Effector memory CD8-positive, alpha-beta T cell (primary cell): ENCODE data around the gene TYMS.
"Not testable (repeated sequence)": the region's sequence is repeated elsewhere in the genome, so short reads cannot be mapped to it uniquely, and the experiment has no call there.

Source experiments
- ATAC-seq: fragments of 150-1000 bp; cut with Tn5 transposase; replicated peaks from 2 replicates; pipeline ENCODE4 v1.10.0; 2021; ENCODE audit warnings: mild to moderate bottlenecking, moderate library complexity
- DNase-seq, 3 experiments: peaks; one replicate each; pipeline ENCODE4 v3.0.0; 2021
- H3K27ac Mint-ChIP-seq, 2 donors: one replicate each; pipeline ENCODE4 v1.8.0; 2022; ENCODE audit warnings: mild to moderate bottlenecking in 2 of 2, mixed read lengths in 2 of 2, moderate library complexity in 2 of 2
- H3K27me3 Mint-ChIP-seq, 2 donors: one replicate each; pipeline ENCODE4 v1.8.0; 2022; ENCODE audit warnings: mixed read lengths in 2 of 2
- H3K36me3 Mint-ChIP-seq: one replicate; pipeline ENCODE4 v1.8.0; 2022; ENCODE audit warnings: mild to moderate bottlenecking, moderate library complexity, mixed read lengths; ENCODE audit not compliant: insufficient read depth
- H3K4me1 Mint-ChIP-seq, 2 donors: one replicate each; pipeline ENCODE4 v1.8.0; 2022; ENCODE audit warnings: low read depth in 2 of 2, mixed read lengths in 2 of 2
- H3K4me3 Mint-ChIP-seq, 2 donors: one replicate each; pipeline ENCODE4 v1.8.0; 2022; ENCODE audit warnings: mild to moderate bottlenecking in 2 of 2, mixed read lengths in 2 of 2, moderate library complexity in 2 of 2
- H3K9me3 Mint-ChIP-seq, 2 donors: one replicate each; pipeline ENCODE4 v1.8.0; 2022; ENCODE audit warnings: mixed read lengths in 2 of 2

Gene TYMS

GRCh38 chr18:675307-675706 is 17.9 kb downstream of the TYMS start:
- ATAC-seq: no peak
- H3K4me1 Mint-ChIP-seq: no peaks in the 10 kb centered on the region
- H3K4me3 Mint-ChIP-seq: no peak overlapping the region
- no peak for DNase-seq
- H3K27ac Mint-ChIP-seq: no peak overlapping the region
- peaks cover 12% of the 10 kb centered on the region for H3K36me3 Mint-ChIP-seq
- no peaks in the 10 kb centered on the region for H3K27me3 Mint-ChIP-seq
- no peaks in the 10 kb centered on the region for H3K9me3 Mint-ChIP-seq

DNA sequence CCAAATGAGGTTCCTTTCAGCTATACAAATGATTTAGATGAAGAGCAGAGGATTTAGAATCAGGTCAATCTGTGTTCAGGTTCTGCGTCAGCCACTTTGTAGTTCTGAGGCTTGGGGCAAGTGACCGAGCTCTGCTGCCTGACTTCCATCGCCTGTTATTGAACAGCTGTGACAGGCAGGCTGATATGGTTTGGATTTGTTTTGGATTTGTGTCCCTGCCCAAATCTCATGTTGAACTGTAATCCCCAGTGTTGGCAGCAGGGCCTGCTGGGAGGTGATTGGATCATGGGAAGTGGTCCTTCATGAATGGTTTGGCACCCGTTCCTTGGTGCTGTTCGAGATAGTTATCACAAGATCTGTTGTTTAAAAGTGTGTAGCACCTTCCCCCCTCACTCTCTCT is 18.6 kb downstream of the TYMS start:
- DNase-seq (no peak), ATAC-seq (no peak)
- H3K27me3 Mint-ChIP-seq: no peaks in the 10 kb centered on the region
- no peak overlapping the region for H3K27ac Mint-ChIP-seq
- peaks cover 0 to under 1% of the 10 kb centered on the region in 2 donors for H3K4me1 Mint-ChIP-seq
- H3K4me3 Mint-ChIP-seq: no peak overlapping the region
- no peaks in the 10 kb centered on the region for H3K9me3 Mint-ChIP-seq
- peaks cover 18% of the 10 kb centered on the region for H3K36me3 Mint-ChIP-seq

GRCh38 chr18:676736-677135 is 19.3 kb downstream of the TYMS start:
- no peak overlapping the region for H3K4me3 Mint-ChIP-seq
- H3K9me3 Mint-ChIP-seq: no peaks in the 10 kb centered on the region
- H3K4me1 Mint-ChIP-seq: peaks cover 3 to 4% of the 10 kb centered on the region in 2 donors
- H3K36me3 Mint-ChIP-seq: peaks cover 18% of the 10 kb centered on the region
- no peak for DNase-seq
- H3K27me3 Mint-ChIP-seq: no peaks in the 10 kb centered on the region
- ATAC-seq: no peak
- peak overlapping the region in 1 of 2 donors; percentile 3 for H3K27ac Mint-ChIP-seq

- Mint-ChIP-seq H3K36me3 (peaks cover 18% of the 10 kb centered on the region), H3K4me3 (no peak overlapping the region), H3K4me1 (peaks cover 7 to 8% of the 10 kb centered on the region in 2 donors), H3K9me3 (no peaks in the 10 kb centered on the region), H3K27me3 (no peaks in the 10 kb centered on the region), H3K27ac (peak overlapping the region in 1 of 2 donors; percentile 3)
- DNase-seq (no peak), ATAC-seq (no peak)
Observed at GRCh38 chr18:677145-677544, 19.7 kb downstream of the TYMS start.

DNA sequence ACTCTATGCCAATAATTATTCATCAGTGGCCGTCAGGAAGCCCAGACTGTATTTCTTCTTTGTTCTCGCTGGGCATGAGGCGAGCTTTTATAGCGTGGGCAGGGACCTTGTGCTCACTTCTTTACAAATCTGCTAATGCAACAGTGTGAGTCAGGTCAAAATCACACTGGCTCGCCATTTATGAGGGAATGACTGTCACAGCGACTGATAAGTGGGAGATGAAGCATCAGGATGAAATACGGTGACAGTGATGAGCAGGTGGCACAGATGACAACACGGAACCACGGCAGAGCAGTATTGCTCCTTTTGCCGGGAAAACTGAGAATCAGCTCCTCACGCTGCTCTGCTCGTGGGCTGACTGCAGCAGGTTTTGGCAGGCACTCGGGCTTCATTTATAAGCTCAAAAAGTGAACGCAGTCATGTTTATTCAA is 20.5 kb downstream of the TYMS start:
- Mint-ChIP-seq H3K4me1 (peaks cover 10 to 14% of the 10 kb centered on the region in 2 donors), H3K36me3 (peaks cover 23% of the 10 kb centered on the region), H3K27me3 (no peaks in the 10 kb centered on the region), H3K4me3 (no peak overlapping the region), H3K27ac (peak overlapping the region in 1 of 2 donors; percentile 55), H3K9me3 (no peaks in the 10 kb centered on the region)
- DNase-seq (no peak), ATAC-seq (no peak)

DNA sequence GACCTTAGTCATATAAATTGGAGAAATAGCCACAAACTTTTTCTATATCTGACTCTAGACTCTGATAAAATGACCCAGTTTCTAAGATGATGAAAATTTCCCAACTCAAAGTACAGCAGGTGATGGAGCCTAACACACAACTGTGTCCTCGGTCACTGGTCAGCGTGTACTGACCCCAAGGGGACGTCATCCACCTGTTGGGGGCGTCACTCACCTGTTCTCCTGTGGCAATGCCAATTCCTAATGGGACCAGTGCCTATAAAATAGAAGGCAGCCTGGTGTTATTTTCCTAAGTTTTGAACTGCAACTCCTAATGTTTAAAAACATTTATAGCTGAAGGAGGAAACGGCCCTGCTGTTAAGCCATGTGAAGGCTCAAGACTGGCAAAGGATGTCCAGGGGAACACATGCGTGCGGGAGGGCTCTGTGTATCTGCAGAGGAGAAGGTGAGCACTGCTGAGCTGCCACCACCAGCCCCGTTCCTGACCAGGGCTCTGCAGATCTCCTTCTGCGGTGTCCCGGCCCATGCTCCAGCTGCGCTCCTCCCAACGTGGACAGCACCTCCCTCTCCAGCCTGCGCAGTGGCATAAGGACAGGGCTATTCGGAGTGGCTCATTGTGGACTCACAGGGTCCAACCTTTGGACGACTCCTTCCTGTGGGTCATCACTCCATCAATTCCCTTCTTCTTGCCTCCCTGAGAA is 21.2 kb downstream of the TYMS start:
- no peak for DNase-seq
- no peaks in the 10 kb centered on the region for H3K27me3 Mint-ChIP-seq
- peaks cover 23% of the 10 kb centered on the region for H3K36me3 Mint-ChIP-seq
- no peak overlapping the region for H3K27ac Mint-ChIP-seq
- no peak for ATAC-seq
- H3K9me3 Mint-ChIP-seq: no peaks in the 10 kb centered on the region
- H3K4me3 Mint-ChIP-seq: no peak overlapping the region
- H3K4me1 Mint-ChIP-seq: peaks cover 10 to 14% of the 10 kb centered on the region in 2 donors

- Mint-ChIP-seq H3K36me3 (peaks cover 19% of the 10 kb centered on the region), H3K4me3 (no peak overlapping the region), H3K27ac (peak overlapping the region in 1 of 2 donors; percentile 66), H3K4me1 (peaks cover 10 to 14% of the 10 kb centered on the region in 2 donors), H3K9me3 (no peaks in the 10 kb centered on the region), H3K27me3 (no peaks in the 10 kb centered on the region)
- ATAC-seq: no peak
- no peak for DNase-seq
Observed at GRCh38 chr18:679516-679915, 22.1 kb downstream of the TYMS start.

DNA sequence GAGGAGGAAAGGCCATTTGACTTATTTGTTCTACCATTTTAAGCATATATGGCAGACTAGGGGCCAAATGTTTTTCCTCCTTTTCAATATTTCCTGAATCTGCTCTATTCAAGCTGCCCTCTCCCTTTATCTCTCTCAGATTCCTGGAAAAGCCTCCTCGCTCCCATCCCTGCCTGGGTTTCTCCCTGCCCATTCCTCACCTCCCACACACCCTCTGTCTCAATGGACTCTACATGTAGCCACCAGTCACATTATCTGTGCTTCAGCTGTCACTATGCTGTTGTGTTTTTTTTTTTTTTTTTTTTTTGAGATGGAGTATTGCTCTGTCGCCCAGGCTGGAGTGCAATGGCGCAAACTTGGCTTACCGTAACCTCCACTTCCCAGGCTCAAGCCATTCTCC is 22.9 kb downstream of the TYMS start:
- DNase-seq: no peak
- H3K4me1 Mint-ChIP-seq: peaks cover 10 to 14% of the 10 kb centered on the region in 2 donors
- peaks cover 19% of the 10 kb centered on the region for H3K36me3 Mint-ChIP-seq
- no peaks in the 10 kb centered on the region for H3K9me3 Mint-ChIP-seq
- H3K27me3 Mint-ChIP-seq: no peaks in the 10 kb centered on the region
- H3K4me3 Mint-ChIP-seq: no peak overlapping the region
- peak overlapping the region in 1 of 2 donors; percentile 66 for H3K27ac Mint-ChIP-seq
- no peak for ATAC-seq

GRCh38 chr18:681985-682384 is 24.5 kb downstream of the TYMS start:
- peak overlapping the region; percentile 22 to 37 for H3K4me3 Mint-ChIP-seq
- peak; percentile 5 to 9 (median 9) for DNase-seq

GRCh38 chr18:682416-682815 is 25.0 kb downstream of the TYMS start:
- Mint-ChIP-seq H3K27ac (peak overlapping the region; percentile 62 to 86), H3K4me3 (peak overlapping the region in 1 of 2 donors; percentile 22), H3K36me3 (peaks cover 16% of the 10 kb centered on the region), H3K4me1 (peaks cover 11 to 16% of the 10 kb centered on the region in 2 donors)
- H3K9me3 Mint-ChIP-seq, ATAC-seq, H3K27me3 Mint-ChIP-seq, DNase-seq: not testable (repeated sequence)

More at GRCh38 chr18:681985-682384, 24.5 kb downstream of the TYMS start:
- peaks cover 10 to 14% of the 10 kb centered on the region in 2 donors for H3K4me1 Mint-ChIP-seq
- H3K36me3 Mint-ChIP-seq: peaks cover 16% of the 10 kb centered on the region
- no peaks in the 10 kb centered on the region for H3K9me3 Mint-ChIP-seq
- H3K27ac Mint-ChIP-seq: peak overlapping the region; percentile 62 to 86
- H3K27me3 Mint-ChIP-seq: no peaks in the 10 kb centered on the region
- peak; percentile 95 for ATAC-seq

GRCh38 chr18:682833-683232 is 25.4 kb downstream of the TYMS start:
- peak overlapping the region in 1 of 2 donors; percentile 62 for H3K27ac Mint-ChIP-seq
- no peak for DNase-seq
- H3K27me3 Mint-ChIP-seq: no peaks in the 10 kb centered on the region
- peaks cover 13 to 16% of the 10 kb centered on the region in 2 donors for H3K4me1 Mint-ChIP-seq
- H3K4me3 Mint-ChIP-seq: no peak overlapping the region
- no peaks in the 10 kb centered on the region for H3K9me3 Mint-ChIP-seq
- peaks cover 16% of the 10 kb centered on the region for H3K36me3 Mint-ChIP-seq
- no peak for ATAC-seq

DNA sequence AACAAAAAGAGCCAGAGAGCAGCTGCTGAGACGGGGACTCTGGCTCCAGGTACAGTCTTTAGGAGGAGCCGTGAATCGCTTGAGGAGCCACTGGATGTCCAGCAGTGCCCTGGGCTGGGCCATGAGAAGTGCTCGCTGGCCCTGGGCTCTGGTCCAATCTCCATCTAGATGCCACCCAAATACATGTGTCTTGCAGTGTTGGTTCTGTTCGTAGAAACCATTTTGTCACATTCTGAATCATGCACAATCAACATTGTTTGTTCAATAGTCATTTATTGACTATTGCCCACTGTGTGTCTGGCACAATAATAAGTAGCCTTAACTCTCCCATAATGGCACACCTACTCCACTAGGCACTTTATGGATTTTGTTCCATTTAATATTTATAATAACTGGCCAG is 26.1 kb downstream of the TYMS start:
- Mint-ChIP-seq H3K9me3 (no peaks in the 10 kb centered on the region), H3K4me1 (peaks cover 13 to 16% of the 10 kb centered on the region in 2 donors), H3K4me3 (no peak overlapping the region), H3K36me3 (peaks cover 16% of the 10 kb centered on the region), H3K27me3 (no peaks in the 10 kb centered on the region), H3K27ac (no peak overlapping the region)
- DNase-seq (no peak), ATAC-seq (no peak)

DNA sequence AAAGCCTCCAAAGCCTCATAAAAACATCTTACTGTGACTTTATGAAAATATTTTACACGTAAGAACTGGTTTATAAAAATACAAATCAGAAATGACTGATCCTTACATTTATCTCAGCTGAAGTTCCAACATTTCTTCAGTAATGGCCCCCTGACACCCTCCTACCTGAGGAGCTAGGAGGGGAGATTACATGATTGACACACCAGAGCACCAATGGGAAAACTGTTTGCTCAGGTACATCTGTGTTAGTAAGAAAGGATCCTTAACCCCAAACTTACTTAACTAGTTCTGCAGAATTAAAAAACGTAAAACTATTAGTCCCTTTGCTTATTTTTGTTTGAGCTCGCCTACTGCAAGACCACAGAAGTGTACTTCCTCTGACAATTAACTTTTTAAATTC is 28.0 kb downstream of the TYMS start:
- H3K27me3 Mint-ChIP-seq: no peaks in the 10 kb centered on the region
- ATAC-seq: no peak
- no peak overlapping the region for H3K27ac Mint-ChIP-seq
- peaks cover 12% of the 10 kb centered on the region for H3K36me3 Mint-ChIP-seq
- H3K9me3 Mint-ChIP-seq: no peaks in the 10 kb centered on the region
- H3K4me3 Mint-ChIP-seq: no peak overlapping the region
- DNase-seq: no peak
- H3K4me1 Mint-ChIP-seq: peaks cover 13 to 16% of the 10 kb centered on the region in 2 donors

DNA sequence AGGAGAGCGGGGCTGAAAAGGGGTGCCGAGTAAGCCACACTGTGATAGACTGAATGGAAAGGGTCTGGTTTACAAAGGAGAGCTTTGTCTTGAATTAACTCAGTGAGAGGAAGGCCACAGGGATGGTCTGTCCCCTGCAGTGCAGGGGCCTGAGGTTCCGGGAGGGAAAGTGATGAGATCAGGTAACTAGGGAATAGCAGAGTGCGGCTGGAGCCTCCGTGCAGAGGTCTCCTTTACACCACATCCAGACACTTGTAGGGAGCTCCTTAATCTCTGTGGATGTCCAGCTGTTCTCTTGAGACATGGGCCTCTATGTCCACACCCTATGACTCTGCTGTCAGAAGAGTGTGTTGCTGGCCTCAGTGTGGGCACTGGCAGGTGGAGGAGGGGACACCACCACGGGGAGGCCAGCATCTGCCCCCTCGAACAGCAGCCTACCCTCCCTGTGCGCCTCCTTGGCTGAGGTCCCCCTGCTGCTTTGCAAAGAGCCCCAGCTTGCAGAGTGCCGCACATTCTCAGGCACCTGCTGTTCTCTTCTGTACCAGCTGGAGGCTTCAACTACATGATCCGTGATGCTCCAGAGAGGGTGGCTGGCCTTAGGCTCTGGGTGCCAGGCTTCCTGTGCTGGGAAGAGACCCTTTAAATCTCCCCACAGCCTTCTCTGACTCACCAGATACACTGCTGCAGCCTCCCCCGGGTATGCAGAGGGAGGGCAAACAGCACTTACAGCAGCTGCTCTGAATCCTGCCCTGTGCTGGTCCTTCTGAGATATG is 29.1 kb downstream of the TYMS start:
- Mint-ChIP-seq H3K4me3 (no peak overlapping the region), H3K27ac (peak overlapping the region in 1 of 2 donors; percentile 9), H3K27me3 (no peaks in the 10 kb centered on the region), H3K9me3 (no peaks in the 10 kb centered on the region), H3K4me1 (peaks cover 12 to 14% of the 10 kb centered on the region in 2 donors), H3K36me3 (peaks cover 8% of the 10 kb centered on the region)
- ATAC-seq (no peak), DNase-seq (no peak)
